Osteocyte (in vitro differentiated cells): Measurements from ENCODE around the gene IGSF3. TPM values are rescaled to one million over a fixed set of nuclear protein-coding genes. Genes with fewer than 3 reads are reported as not detected.
A peak's percentile ranks its signal among the peaks of the same experiment; 100 is the strongest.
"Not testable (repeated sequence)": the region's sequence is repeated elsewhere in the genome, so short reads cannot be mapped to it uniquely, and the experiment has no call there.

Source experiments
- DNase-seq: peaks from one replicate; pipeline ENCODE4 v3.0.0; 2021; ENCODE audit warnings: mixed read lengths; ENCODE audit not compliant: unreplicated experiment; ENCODE audit errors: extremely low spot score
- H3K27ac Mint-ChIP-seq: one replicate; pipeline ENCODE4 v1.8.0; 2021; ENCODE audit warnings: mild to moderate bottlenecking, mixed read lengths; ENCODE audit not compliant: unreplicated experiment
- H3K27me3 Mint-ChIP-seq: one replicate; pipeline ENCODE4 v1.8.0; 2021; ENCODE audit warnings: mixed read lengths; ENCODE audit not compliant: unreplicated experiment
- H3K36me3 Mint-ChIP-seq: one replicate; pipeline ENCODE4 v1.8.0; 2021; ENCODE audit warnings: mixed read lengths; ENCODE audit not compliant: unreplicated experiment
- H3K4me1 Mint-ChIP-seq: one replicate; pipeline ENCODE4 v1.8.0; 2021; ENCODE audit warnings: mixed read lengths; ENCODE audit not compliant: unreplicated experiment
- H3K4me3 Mint-ChIP-seq: one replicate; pipeline ENCODE4 v1.8.0; 2021; ENCODE audit warnings: mild to moderate bottlenecking, moderate library complexity, mixed read lengths; ENCODE audit not compliant: unreplicated experiment
- H3K9me3 Mint-ChIP-seq: one replicate; pipeline ENCODE4 v1.8.0; 2021; ENCODE audit warnings: mixed read lengths; ENCODE audit not compliant: unreplicated experiment
- total RNA-seq: library from RNA; stranded (reverse); gene quantifications from 2 replicates; pipeline ENCODE4 v1.2.1, GENCODE V29; 2021
- TF ChIP-seq, protein P1 (sequence below): fragments of 200-600 bp; sonication (generic); IDR thresholded peaks from 2 replicates; pipeline ENCODE4 v1.5.0; 2021; ENCODE audit warnings: antibody characterized with exemption, mild to moderate bottlenecking, moderate library complexity

IGSF3 gene
- total RNA-seq, 1 donor from 2014 or later: 43.2 TPM

DNA sequence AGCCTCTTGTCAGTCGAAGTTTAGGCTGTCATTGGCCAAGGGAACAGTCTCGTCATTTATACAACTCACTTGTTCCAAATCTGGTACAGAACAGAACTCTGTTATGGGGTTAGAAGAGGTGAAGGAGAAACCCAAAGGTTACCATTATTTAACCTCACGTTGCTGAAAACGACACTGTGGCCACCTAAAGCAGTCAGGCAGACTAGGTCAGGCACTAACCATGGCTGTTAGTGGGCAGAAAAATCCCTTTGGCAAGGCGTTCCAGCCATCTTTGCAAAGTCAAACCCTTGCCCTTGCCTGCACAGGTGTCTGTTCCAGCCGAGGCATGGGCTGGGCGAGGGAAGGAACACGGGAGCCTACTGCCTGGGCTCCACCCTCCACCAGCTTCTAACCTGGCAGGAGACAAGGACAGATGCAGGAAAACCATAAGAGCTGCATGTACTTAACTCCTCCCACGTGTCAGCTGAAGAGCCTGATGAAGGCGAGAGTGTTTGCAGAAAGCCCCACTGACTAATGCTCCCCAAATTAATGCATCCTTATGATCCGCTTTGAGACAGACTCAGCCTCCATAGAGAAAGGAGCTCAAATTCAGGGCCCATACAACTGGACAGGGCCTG lies 69.0 kb downstream of the IGSF3 start:
- not testable (repeated sequence) for H3K4me1 Mint-ChIP-seq, H3K27me3 Mint-ChIP-seq, H3K9me3 Mint-ChIP-seq, H3K36me3 Mint-ChIP-seq, DNase-seq, H3K4me3 Mint-ChIP-seq, H3K27ac Mint-ChIP-seq

DNA sequence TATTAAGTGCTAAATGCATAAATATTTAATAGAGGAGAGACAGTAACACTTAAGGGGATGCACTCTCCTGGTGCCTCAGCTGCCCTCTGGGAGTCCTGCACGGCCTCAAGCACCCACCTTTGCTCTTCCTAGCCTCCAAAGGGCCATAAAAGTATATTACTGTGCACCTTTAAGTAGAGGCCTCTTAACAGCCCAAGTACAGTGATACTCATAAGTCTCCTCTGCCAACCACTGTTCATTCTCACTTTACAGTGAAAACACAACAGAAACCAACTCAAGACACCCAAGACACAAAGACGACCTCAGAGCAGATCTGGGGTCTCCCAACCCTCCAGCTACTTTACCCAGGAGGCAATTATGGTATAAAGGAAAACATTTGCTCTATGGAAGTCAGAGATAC lies 70.1 kb downstream of the IGSF3 start:
- H3K27me3 Mint-ChIP-seq, H3K4me1 Mint-ChIP-seq, H3K9me3 Mint-ChIP-seq, H3K4me3 Mint-ChIP-seq, H3K27ac Mint-ChIP-seq, DNase-seq, H3K36me3 Mint-ChIP-seq: not testable (repeated sequence)

DNA sequence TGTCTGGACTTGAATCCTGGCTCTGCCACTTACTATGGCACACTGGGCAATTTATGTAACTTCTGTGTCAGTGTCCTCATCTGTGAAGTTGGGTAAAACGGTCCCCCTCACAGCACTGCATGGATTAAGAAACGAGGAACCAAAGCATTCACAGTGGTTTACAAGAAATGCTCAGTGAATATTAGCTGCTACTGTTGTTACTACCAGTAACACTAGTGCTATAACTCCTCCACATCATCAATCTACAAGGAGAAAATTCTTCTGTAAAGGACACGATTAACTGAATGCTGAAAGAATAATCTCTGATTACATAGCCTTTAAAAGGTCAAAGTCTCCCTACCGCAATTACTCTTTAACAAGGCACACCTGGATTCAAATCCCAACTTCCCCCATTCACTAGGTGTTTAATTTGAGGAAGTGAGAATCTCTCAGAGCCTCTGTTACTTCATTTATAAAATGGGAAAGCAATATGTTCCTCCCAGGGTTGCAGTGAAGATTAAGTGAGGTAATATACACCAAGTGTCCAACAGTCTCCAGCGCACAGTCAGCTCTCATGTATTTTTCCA lies 70.7 kb downstream of the IGSF3 start:
- not testable (repeated sequence) for H3K4me3 Mint-ChIP-seq, H3K27me3 Mint-ChIP-seq, H3K27ac Mint-ChIP-seq, H3K36me3 Mint-ChIP-seq, DNase-seq, H3K9me3 Mint-ChIP-seq
- peaks cover 14% of the 10 kb centered on the region for H3K4me1 Mint-ChIP-seq

DNA sequence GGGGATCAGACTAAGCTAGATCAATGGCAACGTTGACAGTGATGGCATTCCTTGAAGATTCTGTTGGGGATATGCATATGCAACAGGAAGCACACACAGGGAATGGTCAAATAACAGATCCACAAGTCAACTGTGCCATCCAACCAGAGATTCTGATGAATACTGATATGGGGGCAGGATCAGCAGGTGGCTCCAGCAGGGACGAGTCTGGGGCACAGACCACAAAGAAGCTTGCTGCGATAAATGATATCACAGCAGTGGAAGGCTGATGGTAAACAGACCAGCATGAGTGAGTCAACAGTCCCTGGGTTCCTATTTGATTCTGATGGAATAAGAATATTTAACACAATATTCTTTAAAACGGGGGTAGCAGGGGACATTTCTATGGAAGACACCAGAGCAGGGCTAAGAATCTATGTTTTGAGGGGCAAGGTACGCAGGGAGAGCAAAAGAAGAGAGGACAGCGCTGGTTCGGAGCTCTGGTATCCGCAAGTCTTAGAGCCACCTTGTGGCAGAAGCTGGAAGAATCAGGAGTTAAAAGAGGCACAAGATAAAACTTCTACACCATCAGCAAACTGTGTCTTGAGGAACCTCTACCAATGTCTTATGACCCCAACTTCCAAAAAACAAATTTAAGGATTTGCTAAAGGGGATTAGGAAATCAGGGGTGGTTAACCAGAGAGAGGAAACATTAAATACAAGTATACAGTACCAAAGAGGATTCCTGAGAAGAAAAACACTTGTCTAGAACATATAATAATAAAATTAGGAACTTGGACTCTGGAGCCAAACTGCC lies 71.4 kb downstream of the IGSF3 start:
- peak overlapping the region; percentile 49 for H3K4me3 Mint-ChIP-seq
- H3K27me3 Mint-ChIP-seq: not testable (repeated sequence)

DNA sequence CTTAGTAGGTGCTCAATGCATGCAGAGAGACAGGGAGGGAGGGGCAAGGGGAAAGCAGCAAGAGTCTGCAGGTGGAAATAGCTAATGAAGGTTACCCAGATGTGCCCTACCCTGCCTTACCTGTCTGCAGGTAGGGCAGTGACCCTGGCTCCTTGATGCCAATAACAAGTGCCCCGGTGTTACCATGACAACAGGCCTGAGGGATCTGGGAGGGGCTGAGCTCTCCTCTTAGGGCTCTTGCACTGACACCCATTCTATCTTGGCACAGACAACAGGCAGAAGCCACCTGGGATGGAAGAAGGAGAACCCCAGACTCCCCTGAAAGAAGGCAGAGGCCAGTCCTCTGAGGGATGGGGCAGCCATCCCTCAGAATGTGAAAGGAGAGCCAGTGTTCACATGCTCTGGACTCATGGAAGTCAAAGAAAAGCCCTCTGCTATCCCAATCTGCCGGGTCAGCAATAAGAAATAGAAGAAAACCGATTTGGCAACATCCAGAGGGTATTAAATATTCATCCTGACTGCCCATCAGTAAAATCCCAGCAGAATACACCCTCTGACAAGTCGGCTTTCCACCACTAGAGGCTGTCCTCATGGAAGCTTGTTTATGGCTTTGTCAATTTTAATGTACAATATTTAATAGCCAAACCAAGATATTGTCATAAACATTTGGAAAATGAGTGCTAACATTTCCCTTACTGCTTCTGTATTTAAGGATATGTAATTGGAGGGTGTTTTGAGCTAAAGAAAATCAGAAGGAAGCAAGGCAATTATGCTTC lies 72.3 kb downstream of the IGSF3 start:
- H3K4me1 Mint-ChIP-seq: peaks cover 18% of the 10 kb centered on the region
- H3K27me3 Mint-ChIP-seq, H3K9me3 Mint-ChIP-seq, DNase-seq, H3K27ac Mint-ChIP-seq, H3K36me3 Mint-ChIP-seq, H3K4me3 Mint-ChIP-seq: not testable (repeated sequence)
- TF ChIP-seq, protein P1, sequence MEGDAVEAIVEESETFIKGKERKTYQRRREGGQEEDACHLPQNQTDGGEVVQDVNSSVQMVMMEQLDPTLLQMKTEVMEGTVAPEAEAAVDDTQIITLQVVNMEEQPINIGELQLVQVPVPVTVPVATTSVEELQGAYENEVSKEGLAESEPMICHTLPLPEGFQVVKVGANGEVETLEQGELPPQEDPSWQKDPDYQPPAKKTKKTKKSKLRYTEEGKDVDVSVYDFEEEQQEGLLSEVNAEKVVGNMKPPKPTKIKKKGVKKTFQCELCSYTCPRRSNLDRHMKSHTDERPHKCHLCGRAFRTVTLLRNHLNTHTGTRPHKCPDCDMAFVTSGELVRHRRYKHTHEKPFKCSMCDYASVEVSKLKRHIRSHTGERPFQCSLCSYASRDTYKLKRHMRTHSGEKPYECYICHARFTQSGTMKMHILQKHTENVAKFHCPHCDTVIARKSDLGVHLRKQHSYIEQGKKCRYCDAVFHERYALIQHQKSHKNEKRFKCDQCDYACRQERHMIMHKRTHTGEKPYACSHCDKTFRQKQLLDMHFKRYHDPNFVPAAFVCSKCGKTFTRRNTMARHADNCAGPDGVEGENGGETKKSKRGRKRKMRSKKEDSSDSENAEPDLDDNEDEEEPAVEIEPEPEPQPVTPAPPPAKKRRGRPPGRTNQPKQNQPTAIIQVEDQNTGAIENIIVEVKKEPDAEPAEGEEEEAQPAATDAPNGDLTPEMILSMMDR: peak; percentile 46

More for the DNA sequence above, 71.4 kb downstream of the IGSF3 start:
- H3K4me1 Mint-ChIP-seq: peaks cover 17% of the 10 kb centered on the region
- not testable (repeated sequence) for DNase-seq, H3K9me3 Mint-ChIP-seq, H3K36me3 Mint-ChIP-seq, H3K27ac Mint-ChIP-seq
- TF ChIP-seq, protein P1: peak; percentile 70

DNA sequence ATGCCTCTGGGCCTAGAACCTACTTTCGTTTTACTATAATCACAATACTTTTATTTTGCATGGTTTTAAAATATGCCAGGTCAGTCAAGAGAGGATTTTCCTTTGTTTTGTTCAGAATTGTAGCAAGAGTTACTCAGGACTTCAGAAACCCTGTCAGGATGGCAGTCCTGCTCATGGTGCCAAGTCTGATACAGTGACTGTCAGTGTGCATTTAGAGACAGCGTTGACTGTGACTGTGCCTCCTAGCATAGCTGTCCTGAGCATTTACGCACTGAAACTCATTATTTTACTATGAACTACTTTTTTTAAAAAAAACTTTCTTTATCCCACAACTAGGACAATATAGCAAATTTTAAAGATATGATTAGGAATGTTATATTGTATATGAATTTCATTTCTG lies 73.6 kb downstream of the IGSF3 start:
- H3K36me3 Mint-ChIP-seq, H3K27me3 Mint-ChIP-seq, H3K27ac Mint-ChIP-seq, DNase-seq, H3K9me3 Mint-ChIP-seq, H3K4me3 Mint-ChIP-seq: not testable (repeated sequence)
- H3K4me1 Mint-ChIP-seq: peaks cover 28% of the 10 kb centered on the region

DNA sequence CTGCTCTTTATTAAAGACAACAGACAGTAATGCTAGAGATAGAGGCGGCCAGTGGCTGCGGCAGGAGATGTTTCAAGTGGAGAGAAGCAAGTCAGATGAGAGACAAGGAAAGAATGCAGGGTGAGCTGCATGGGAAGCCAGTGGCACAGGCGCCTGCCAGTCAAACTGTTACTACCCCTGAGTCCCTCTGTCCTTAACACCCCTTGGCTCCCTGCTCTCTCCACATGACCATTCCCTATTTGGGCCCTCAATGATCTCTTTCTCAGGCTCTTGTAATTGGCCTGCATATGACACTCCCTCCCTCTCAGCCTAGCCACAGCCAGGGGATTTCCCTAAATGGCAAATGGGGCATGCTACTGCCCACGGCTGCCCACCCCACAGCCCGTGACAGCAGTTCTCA lies 74.1 kb downstream of the IGSF3 start:
- not testable (repeated sequence) for H3K9me3 Mint-ChIP-seq

DNA sequence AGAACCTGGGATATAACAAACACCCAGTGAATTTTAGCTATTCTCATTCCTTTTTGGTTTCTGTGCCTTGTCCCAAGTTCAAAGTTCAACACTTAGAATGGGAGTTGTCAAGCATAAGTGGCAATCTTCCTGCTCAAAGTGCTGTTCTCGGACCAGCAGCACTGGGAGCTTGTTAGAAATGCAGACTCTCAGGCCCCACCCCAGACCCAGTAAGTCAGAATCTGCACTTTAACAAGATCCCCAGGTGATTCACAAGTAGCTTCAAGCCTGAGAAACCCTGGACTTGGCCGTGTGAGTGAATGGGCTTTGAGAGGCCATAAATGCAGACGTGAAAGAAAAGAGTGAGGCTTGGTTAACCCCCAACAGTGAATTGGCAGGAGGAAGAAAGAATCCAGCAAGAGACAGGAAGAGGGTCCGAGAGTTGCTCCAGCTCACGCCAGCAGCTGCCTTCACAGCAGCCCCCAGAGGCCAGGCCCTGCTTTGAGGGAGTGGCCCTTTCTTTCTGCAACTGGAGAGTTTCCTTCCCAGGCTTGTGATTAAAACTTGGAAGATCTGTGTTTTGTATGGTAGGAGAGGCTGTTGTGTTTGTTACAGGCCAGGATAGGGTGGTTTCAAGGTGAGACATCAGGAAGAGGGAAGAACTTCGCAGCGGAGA lies 75.5 kb downstream of the IGSF3 start:
- H3K9me3 Mint-ChIP-seq, H3K27me3 Mint-ChIP-seq, DNase-seq, H3K4me3 Mint-ChIP-seq, H3K36me3 Mint-ChIP-seq, H3K27ac Mint-ChIP-seq: not testable (repeated sequence)
- peaks cover 41% of the 10 kb centered on the region for H3K4me1 Mint-ChIP-seq

More for the DNA sequence above, 74.1 kb downstream of the IGSF3 start:
- peaks cover 31% of the 10 kb centered on the region for H3K4me1 Mint-ChIP-seq
- not testable (repeated sequence) for DNase-seq, H3K27me3 Mint-ChIP-seq, H3K4me3 Mint-ChIP-seq, H3K27ac Mint-ChIP-seq, H3K36me3 Mint-ChIP-seq

DNA sequence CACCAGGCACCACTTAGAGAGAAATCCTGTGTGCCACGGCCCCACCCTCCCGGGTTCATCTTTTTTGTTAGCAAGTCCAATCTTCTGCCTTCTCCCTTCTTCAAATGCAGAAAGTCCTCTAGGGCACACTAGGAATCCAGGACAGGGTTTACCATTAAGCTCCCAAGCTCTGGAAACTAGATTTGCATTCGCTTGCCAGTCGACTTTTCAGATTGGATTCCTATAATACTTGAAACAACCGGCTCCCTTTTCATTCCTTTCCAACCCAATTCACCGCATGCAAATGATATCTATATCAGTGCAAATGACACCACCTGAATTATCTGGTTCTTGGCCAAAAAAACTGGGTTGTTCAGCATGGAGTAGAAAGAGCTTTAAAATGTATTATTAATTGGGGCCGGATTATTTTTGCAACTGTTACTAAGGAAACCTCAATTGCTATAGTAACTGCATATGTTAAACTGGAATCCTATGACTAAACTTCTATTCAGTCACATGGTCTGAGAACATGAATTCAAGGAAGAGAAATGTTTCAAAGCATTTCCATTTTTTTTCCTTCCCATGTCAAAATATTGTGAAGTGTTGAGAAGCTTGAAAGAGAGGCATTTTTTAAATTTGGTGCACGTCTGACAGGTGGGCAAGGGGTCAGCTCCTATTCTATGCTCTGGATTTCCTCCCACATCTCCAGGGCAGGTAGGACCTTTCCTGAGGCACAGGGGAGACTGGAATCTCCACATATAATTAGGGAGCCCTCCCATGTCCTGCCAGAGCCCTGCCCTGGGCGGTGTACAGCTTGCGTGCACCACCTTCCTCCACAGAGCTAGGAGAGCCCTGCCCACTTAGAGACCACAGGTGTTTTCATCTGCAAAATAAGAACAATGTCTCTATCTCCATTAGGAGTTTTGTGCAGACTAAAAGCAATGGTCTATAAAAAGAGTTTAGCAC lies 76.3 kb downstream of the IGSF3 start:
- H3K4me1 Mint-ChIP-seq: peaks cover 47% of the 10 kb centered on the region
- H3K27ac Mint-ChIP-seq, DNase-seq, H3K27me3 Mint-ChIP-seq, H3K36me3 Mint-ChIP-seq, H3K9me3 Mint-ChIP-seq, H3K4me3 Mint-ChIP-seq: not testable (repeated sequence)
